Activated CD8-positive, alpha-beta memory T cell treated with anti-CD3 and anti-CD28 coated beads, Interleukin-2, amount 10 ng/mL, durations not matched to agents 7 days and 5 days (primary cell): Measurements from ENCODE around the gene TSHZ1. TPM values are rescaled to one million over a fixed set of nuclear protein-coding genes. Genes with fewer than 3 reads are reported as not detected.

Source experiments
- total RNA-seq, 2 experiments: library from RNA; stranded (reverse); gene quantifications; one replicate each; pipeline ENCODE4 v1.2.3, GENCODE V29; 2021

The TSHZ1 gene
- total RNA-seq, 2 experiments from 2014 or later = 13.8 to 20.4 TPM

Other genes with a start within 250 kb of the TSHZ1 start
- 10 to 100 TPM; 31.5 to 33.5 TPM for gene PTGR3, start 1.7 kb upstream of the TSHZ1 start, total RNA-seq
- gene SMIM21, start 216.9 kb downstream of the TSHZ1 start, total RNA-seq = not detected